Testis (tissue), 2 donors: ENCODE data around the gene COX4I2.

Source experiments
- POLR2A ChIP-seq: fragments of 450-650 bp; IDR thresholded peaks from one replicate; pipeline ENCODE4 v1.6.1; 2017; ENCODE audit warnings: antibody characterized with exemption, mild to moderate bottlenecking, moderate library complexity
- TF ChIP-seq, protein P1 (sequence below), 3 experiments: fragments of 450-650 bp in 2 of 3; fragments of 200-600 bp in 1 of 3; sonication (generic) in 1 of 3; IDR thresholded peaks; one replicate each; pipeline ENCODE4 v1.5.1; 2016 to 2019; ENCODE audit warnings: antibody characterized with exemption in 3 of 3, mild to moderate bottlenecking in 2 of 3, moderate library complexity in 1 of 3

DNA sequence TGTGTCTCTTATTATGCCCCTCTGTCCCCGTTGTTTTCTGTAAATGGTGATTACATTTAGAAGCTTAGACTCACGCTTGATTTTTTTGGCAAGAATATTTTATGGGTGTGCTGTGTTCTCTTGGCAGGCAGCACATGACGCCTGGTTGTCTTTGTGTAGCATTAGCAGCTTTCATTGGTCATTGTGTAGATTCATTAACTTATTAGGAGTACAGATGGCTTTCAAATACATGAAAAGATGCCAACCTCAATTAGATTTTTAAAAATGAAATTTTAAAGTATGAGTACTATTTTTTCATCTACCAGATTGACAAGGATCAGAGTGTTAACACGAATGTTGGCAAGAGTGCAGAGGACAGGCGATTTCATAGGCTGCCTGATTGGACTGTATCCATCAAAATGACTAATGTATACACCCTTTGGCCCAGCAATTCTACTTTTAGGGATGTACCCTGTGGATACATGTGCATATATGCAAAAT lies 15.2 kb downstream of the COX4I2 start:
- TF ChIP-seq, protein P1, sequence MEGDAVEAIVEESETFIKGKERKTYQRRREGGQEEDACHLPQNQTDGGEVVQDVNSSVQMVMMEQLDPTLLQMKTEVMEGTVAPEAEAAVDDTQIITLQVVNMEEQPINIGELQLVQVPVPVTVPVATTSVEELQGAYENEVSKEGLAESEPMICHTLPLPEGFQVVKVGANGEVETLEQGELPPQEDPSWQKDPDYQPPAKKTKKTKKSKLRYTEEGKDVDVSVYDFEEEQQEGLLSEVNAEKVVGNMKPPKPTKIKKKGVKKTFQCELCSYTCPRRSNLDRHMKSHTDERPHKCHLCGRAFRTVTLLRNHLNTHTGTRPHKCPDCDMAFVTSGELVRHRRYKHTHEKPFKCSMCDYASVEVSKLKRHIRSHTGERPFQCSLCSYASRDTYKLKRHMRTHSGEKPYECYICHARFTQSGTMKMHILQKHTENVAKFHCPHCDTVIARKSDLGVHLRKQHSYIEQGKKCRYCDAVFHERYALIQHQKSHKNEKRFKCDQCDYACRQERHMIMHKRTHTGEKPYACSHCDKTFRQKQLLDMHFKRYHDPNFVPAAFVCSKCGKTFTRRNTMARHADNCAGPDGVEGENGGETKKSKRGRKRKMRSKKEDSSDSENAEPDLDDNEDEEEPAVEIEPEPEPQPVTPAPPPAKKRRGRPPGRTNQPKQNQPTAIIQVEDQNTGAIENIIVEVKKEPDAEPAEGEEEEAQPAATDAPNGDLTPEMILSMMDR (IDR thresholded peaks at IDR 0.05), result no peak
- TF ChIP-seq POLR2A, result no peak
